Stimulated activated CD8-positive, alpha-beta memory T cell treated with anti-CD3 and anti-CD28 coated beads, Interleukin-12 subunit alpha, Interleukin-12 subunit beta, amount 100 ng/mL, for 24 hours (primary cell): ENCODE results near the gene TREH.
A peak's percentile ranks its signal among the peaks of the same experiment; 100 is the strongest.
"Not testable (repeated sequence)": the region's sequence is repeated elsewhere in the genome, so short reads cannot be mapped to it uniquely, and the experiment has no call there.

Experiments
- DNase-seq: peaks from one replicate; pipeline ENCODE4 v3.0.0-alpha.2; 2020; ENCODE audit errors: extremely low read depth

TREH gene

GRCh38 chr11:118696673-118697226 lies 17.3 kb upstream of the TREH start:
- DNase-seq, result no peak

GRCh38 chr11:118694771-118695170 lies 15.3 kb upstream of the TREH start:
- DNase-seq, result no peak

- DNase-seq, result no peak
These were observed 14.7 kb upstream of the TREH start for GRCh38 chr11:118694185-118694584.

GRCh38 chr11:118691926-118692830 lies 12.7 kb upstream of the TREH start:
- no peak for DNase-seq

- DNase-seq, result no peak
These were observed 11.3 kb upstream of the TREH start for GRCh38 chr11:118690553-118691304.

GRCh38 chr11:118689852-118690552 lies 10.6 kb upstream of the TREH start:
- peak; percentile 51 for DNase-seq

- no peak for DNase-seq
These were observed 10.0 kb upstream of the TREH start for GRCh38 chr11:118689503-118689851.

GRCh38 chr11:118688851-118689502 lies 9.5 kb upstream of the TREH start:
- no peak for DNase-seq

GRCh38 chr11:118688339-118688738 lies 8.9 kb upstream of the TREH start:
- DNase-seq, result not testable (repeated sequence)

- DNase-seq, result no peak
These were observed 8.5 kb upstream of the TREH start for GRCh38 chr11:118687906-118688305.

- DNase-seq, result no peak
These were observed 4.7 kb upstream of the TREH start for GRCh38 chr11:118684187-118684586.

- not testable (repeated sequence) for DNase-seq
These were observed 3.5 kb upstream of the TREH start for GRCh38 chr11:118682939-118683338.

- DNase-seq, result no peak
These were observed 2.9 kb upstream of the TREH start for GRCh38 chr11:118682372-118682771.

- not testable (repeated sequence) for DNase-seq
These were observed 542 bp downstream of the TREH start for GRCh38 chr11:118678908-118679307.

GRCh38 chr11:118677977-118678376 lies 1.5 kb downstream of the TREH start:
- no peak for DNase-seq

GRCh38 chr11:118674082-118674435 lies 5.4 kb downstream of the TREH start:
- no peak for DNase-seq

GRCh38 chr11:118673361-118674081 lies 5.9 kb downstream of the TREH start:
- no peak for DNase-seq

GRCh38 chr11:118672846-118673245 lies 6.6 kb downstream of the TREH start:
- DNase-seq, result no peak

- no peak for DNase-seq
These were observed 8.2 kb downstream of the TREH start for GRCh38 chr11:118671254-118671653.

- no peak for DNase-seq
These were observed 9.4 kb downstream of the TREH start for GRCh38 chr11:118670063-118670462.

GRCh38 chr11:118666371-118666770 lies 13.1 kb downstream of the TREH start:
- no peak for DNase-seq
